KMS-11 (cell line): ENCODE data around the gene MLKL.
"Not testable (repeated sequence)": the region's sequence is repeated elsewhere in the genome, so short reads cannot be mapped to it uniquely, and the experiment has no call there.

Experiments used
- H2AFZ ChIP-seq: fragments of 200-600 bp; sonication (generic); 2 replicates; pipeline ENCODE4 v1.6.1; 2016; ENCODE audit warnings: antibody characterized with exemption, mixed run types, low read depth
- H3K27ac ChIP-seq: fragments of 200-600 bp; sonication (generic); 2 replicates; pipeline ENCODE4 v1.6.1; 2016; ENCODE audit warnings: mild to moderate bottlenecking, mixed run types
- H3K27me3 ChIP-seq: fragments of 200-600 bp; sonication (generic); 2 replicates; pipeline ENCODE4 v1.6.1; 2017; ENCODE audit warnings: mild to moderate bottlenecking, low read depth, mixed run types, moderate library complexity; ENCODE audit not compliant: insufficient read depth
- H3K36me3 ChIP-seq: fragments of 200-600 bp; sonication (generic); 2 replicates; pipeline ENCODE4 v1.6.1; 2017; ENCODE audit warnings: mild to moderate bottlenecking, mixed run types; ENCODE audit not compliant: insufficient read depth
- H3K4me1 ChIP-seq: fragments of 200-600 bp; sonication (generic); 2 replicates; pipeline ENCODE4 v1.6.1; 2016; ENCODE audit warnings: mild to moderate bottlenecking, low read depth, mixed run types; ENCODE audit not compliant: poor library complexity, severe bottlenecking
- H3K4me2 ChIP-seq: fragments of 200-600 bp; sonication (generic); 2 replicates; pipeline ENCODE4 v1.7.0; 2016; ENCODE audit warnings: mild to moderate bottlenecking, mixed run types
- H3K4me3 ChIP-seq: fragments of 200-600 bp; sonication (generic); IDR thresholded peaks from 2 replicates; pipeline ENCODE4 v1.6.1; 2017; ENCODE audit warnings: low read depth, low read length, mixed read lengths; ENCODE audit not compliant: insufficient read depth
- H3K79me2 ChIP-seq: fragments of 200-600 bp; sonication (generic); 2 replicates; pipeline ENCODE4 v1.6.1; 2016; ENCODE audit warnings: low read depth, mixed run types; ENCODE audit not compliant: insufficient read depth
- H3K9ac ChIP-seq: fragments of 200-600 bp; sonication (generic); 2 replicates; pipeline ENCODE4 v1.6.1; 2016; ENCODE audit warnings: mild to moderate bottlenecking, mixed run types
- H4K20me1 ChIP-seq: fragments of 200-600 bp; sonication (generic); 2 replicates; pipeline ENCODE4 v1.6.1; 2016; ENCODE audit warnings: mild to moderate bottlenecking, mixed run types; ENCODE audit not compliant: insufficient read depth
- CTCF ChIP-seq: fragments of 200-600 bp; sonication (generic); conservative IDR thresholded peaks from 2 replicates; pipeline ENCODE4 v1.6.1; 2017; ENCODE audit warnings: low read depth, mild to moderate bottlenecking, antibody characterized with exemption, low read length, moderate library complexity, mixed read lengths

Gene MLKL

GRCh38 chr16:74659041-74659440, 41.6 kb downstream of the MLKL start:
- TF ChIP-seq CTCF = no peak
- peaks cover 95% of the 10 kb centered on the region for H3K79me2 ChIP-seq
- H3K9ac ChIP-seq = no peak overlapping the region
- H4K20me1 ChIP-seq = peaks cover 30% of the 10 kb centered on the region
- no peaks in the 10 kb centered on the region for H3K27me3 ChIP-seq
- no peak overlapping the region for H3K27ac ChIP-seq
- peaks cover 10% of the 10 kb centered on the region; the same call in 1 of the 2 replicates for H3K36me3 ChIP-seq
- H3K4me2 ChIP-seq = no peak overlapping the region
- H3K4me1 ChIP-seq = peaks cover 32% of the 10 kb centered on the region
- no peak overlapping the region for H3K4me3 ChIP-seq
- no peak overlapping the region for H2AFZ ChIP-seq

- TF ChIP-seq CTCF = no peak
- Histone ChIP-seq H3K79me2 (peaks cover 93% of the 10 kb centered on the region), H3K4me1 (peaks cover 39% of the 10 kb centered on the region), H3K27ac (no peak overlapping the region), H3K9ac (no peak overlapping the region), H3K27me3 (no peaks in the 10 kb centered on the region), H4K20me1 (peaks cover 30% of the 10 kb centered on the region), H3K36me3 (peaks cover 4% of the 10 kb centered on the region; the same call in 1 of the 2 replicates), H2AFZ (no peak overlapping the region), H3K4me3 (no peak overlapping the region), H3K4me2 (no peak overlapping the region)
Measured at GRCh38 chr16:74657870-74658642, 42.6 kb downstream of the MLKL start.

GRCh38 chr16:74654536-74655050, 46.1 kb downstream of the MLKL start:
- Histone ChIP-seq H3K36me3 (peaks cover 6% of the 10 kb centered on the region; the same call in 1 of the 2 replicates), H3K27me3 (no peaks in the 10 kb centered on the region), H3K4me1 (peaks cover 32% of the 10 kb centered on the region), H3K9ac (no peak overlapping the region), H3K27ac (no peak overlapping the region), H3K4me3 (no peak overlapping the region), H3K79me2 (peaks cover 86% of the 10 kb centered on the region), H2AFZ (no peak overlapping the region), H4K20me1 (peaks cover 30% of the 10 kb centered on the region), H3K4me2 (no peak overlapping the region)
- TF ChIP-seq CTCF = no peak

- not testable (repeated sequence) for H3K36me3 ChIP-seq
Measured at GRCh38 chr16:74652883-74653282, 47.8 kb downstream of the MLKL start.

GRCh38 chr16:74652249-74652648, 48.4 kb downstream of the MLKL start:
- Histone ChIP-seq H4K20me1 (peaks cover 12% of the 10 kb centered on the region; the same call in 1 of the 2 replicates), H3K4me3 (no peak overlapping the region), H3K4me1 (peaks cover 19% of the 10 kb centered on the region), H3K9ac (no peak overlapping the region), H3K79me2 (peaks cover 69% of the 10 kb centered on the region; the same call in 1 of the 2 replicates), H3K4me2 (no peak overlapping the region), H3K27me3 (no peaks in the 10 kb centered on the region), H3K36me3 (peaks cover 6% of the 10 kb centered on the region; the same call in 1 of the 2 replicates), H2AFZ (no peak overlapping the region), H3K27ac (no peak overlapping the region)
- no peak for TF ChIP-seq CTCF

More at GRCh38 chr16:74652883-74653282, 47.8 kb downstream of the MLKL start:
- H3K27me3 ChIP-seq, H3K9ac ChIP-seq, H3K27ac ChIP-seq, H3K4me3 ChIP-seq, H3K4me2 ChIP-seq, H2AFZ ChIP-seq: not testable (repeated sequence)
- H4K20me1 ChIP-seq = peaks cover 13% of the 10 kb centered on the region; the same call in 1 of the 2 replicates
- peaks cover 19% of the 10 kb centered on the region for H3K4me1 ChIP-seq
- peaks cover 75% of the 10 kb centered on the region; the same call in 1 of the 2 replicates for H3K79me2 ChIP-seq
